IMR-90 (cell line): ENCODE results near the gene P2RX7. TPM values are rescaled to one million over a fixed set of nuclear protein-coding genes. Genes with fewer than 3 reads are reported as not detected.

Experiments
- ATAC-seq: fragments of 200-7000 bp; cut with Tn5 transposase; 2 replicates; pipeline ENCODE4 v1.9.1; 2020; ENCODE audit warnings: low read depth, mild to moderate bottlenecking, moderate library complexity
- BruUV-seq: library from RNA; stranded (reverse); fragments of 400-500 nt; replicated peaks from 2 replicates; lab custom pipeline; 2021; lab: Mats Ljungman, UMichigan
- CTCF ChIA-PET: fragments of 300-600 bp; formaldehyde crosslinking; extraction: SDS; loops from one replicate; lab custom pipeline; 2021; ENCODE audit warnings: antibody characterized with exemption; lab: Yijun Ruan, JAX
- POLR2A ChIA-PET: fragments of 300-600 bp; sonication (Branson Sonifier 250); formaldehyde crosslinking; loops from one replicate; lab custom pipeline; 2022; ENCODE audit warnings: antibody characterized with exemption; ENCODE audit not compliant: unreplicated experiment; lab: Charles Lee
- DNase-seq: peaks from one replicate; pipeline ENCODE4 v3.0.0; 2013
- H2AFZ ChIP-seq: replicated peaks from 2 replicates; pipeline ENCODE3; 2013; ENCODE audit warnings: low read length, mild to moderate bottlenecking; ENCODE audit not compliant: poor library complexity
- H2AK5ac ChIP-seq: 2 replicates; pipeline ENCODE4 v1.6.1; 2013; ENCODE audit warnings: low read depth, low read length, inconsistent platforms
- H2AK9ac ChIP-seq: replicated peaks from 2 replicates; pipeline ENCODE3; 2013; ENCODE audit warnings: mild to moderate bottlenecking, low read depth, low read length, moderate library complexity; ENCODE audit not compliant: poor library complexity
- H2BK120ac ChIP-seq: 2 replicates; pipeline ENCODE4 v1.6.1; 2013; ENCODE audit warnings: low read depth, low read length, inconsistent platforms
- H2BK15ac ChIP-seq: 3 replicates; pipeline ENCODE4 v1.6.1; 2013; ENCODE audit warnings: low read depth, low read length, inconsistent platforms
- H2BK20ac ChIP-seq: 2 replicates; pipeline ENCODE4 v1.6.1; 2013; ENCODE audit warnings: low read depth, mild to moderate bottlenecking, inconsistent platforms, low read length, moderate library complexity
- H2BK5ac ChIP-seq: 2 replicates; pipeline ENCODE4 v1.6.1; 2013; ENCODE audit warnings: mild to moderate bottlenecking, low read depth, low read length, inconsistent platforms; ENCODE audit not compliant: poor library complexity, severe bottlenecking
- H3K14ac ChIP-seq: replicated peaks from 2 replicates; pipeline ENCODE4 v1.6.1; 2013; ENCODE audit warnings: low read depth, low read length, inconsistent platforms
- H3K18ac ChIP-seq: 2 replicates; pipeline ENCODE4 v1.6.1; 2013; ENCODE audit warnings: low read depth, low read length, control low read depth
- H3K23ac ChIP-seq: 2 replicates; pipeline ENCODE4 v1.6.1; 2013; ENCODE audit warnings: low read depth, low read length, inconsistent platforms
- H3K27ac ChIP-seq: 2 replicates; pipeline ENCODE4 v1.5.1; 2013; ENCODE audit warnings: mild to moderate bottlenecking, control low read depth, low read length; ENCODE audit not compliant: insufficient read depth
- H3K27me3 ChIP-seq: 2 replicates; pipeline ENCODE4 v1.6.1; 2013; ENCODE audit warnings: low read length; ENCODE audit not compliant: control insufficient read depth, insufficient read depth
- H3K36me3 ChIP-seq: 2 replicates; pipeline ENCODE4 v1.6.1; 2013; ENCODE audit warnings: low read length, mixed read lengths; ENCODE audit not compliant: control insufficient read depth, insufficient read depth
- H3K4ac ChIP-seq: 2 replicates; pipeline ENCODE4 v1.6.1; 2013; ENCODE audit warnings: low read depth, low read length, inconsistent platforms
- H3K4me1 ChIP-seq: 2 replicates; pipeline ENCODE4 v1.6.1; 2013; ENCODE audit warnings: low read length, mixed read lengths; ENCODE audit not compliant: control insufficient read depth, insufficient read depth
- H3K4me2 ChIP-seq: 2 replicates; pipeline ENCODE4 v1.6.1; 2013; ENCODE audit warnings: low read depth, mild to moderate bottlenecking, control low read depth, low read length, moderate library complexity
- H3K4me3 ChIP-seq: 2 replicates; pipeline ENCODE4 v1.5.1; 2013; ENCODE audit warnings: low read depth, mild to moderate bottlenecking, control low read depth, low read length, moderate library complexity; ENCODE audit not compliant: insufficient read depth
- H3K56ac ChIP-seq: 2 replicates; pipeline ENCODE4 v1.6.1; 2013; ENCODE audit warnings: low read length, inconsistent platforms; ENCODE audit not compliant: insufficient read depth; ENCODE audit errors: extremely low read depth
- H3K79me1 ChIP-seq, 2 experiments: 2 replicates each; pipeline ENCODE4 v1.6.1; 2013; ENCODE audit warnings: low read length in 2 of 2, inconsistent platforms in 1 of 2, low read depth in 1 of 2
- H3K9ac ChIP-seq: 2 replicates; pipeline ENCODE4 v1.6.1; 2013; ENCODE audit warnings: low read depth, low read length, control low read depth
- H3K9me1 ChIP-seq: 2 replicates; pipeline ENCODE4 v1.6.1; 2013; ENCODE audit warnings: low read length, inconsistent platforms; ENCODE audit not compliant: insufficient read depth
- H3K9me3 ChIP-seq: 2 replicates; pipeline ENCODE4 v1.6.1; 2013; ENCODE audit warnings: low read length; ENCODE audit not compliant: control insufficient read depth, insufficient read depth
- H4K20me1 ChIP-seq: 2 replicates; pipeline ENCODE4 v1.6.1; 2013; ENCODE audit warnings: low read length, inconsistent platforms; ENCODE audit not compliant: insufficient read depth
- H4K5ac ChIP-seq: 2 replicates; pipeline ENCODE4 v1.6.1; 2013; ENCODE audit warnings: mild to moderate bottlenecking, low read depth, low read length, control low read depth
- H4K8ac ChIP-seq, 2 experiments: 2 replicates each; pipeline ENCODE4 v1.6.1; 2013; ENCODE audit warnings: low read depth in 2 of 2, low read length in 2 of 2, control low read depth in 1 of 2, inconsistent platforms in 1 of 2
- H4K91ac ChIP-seq: 2 replicates; pipeline ENCODE4 v1.6.1; 2013; ENCODE audit warnings: low read depth, low read length, inconsistent platforms; ENCODE audit not compliant: insufficient read depth
- BHLHE40 ChIP-seq: fragments of 150-350 bp; IDR thresholded peaks from 2 replicates; pipeline ENCODE4 v1.6.1; 2016; ENCODE audit warnings: mild to moderate bottlenecking, low read depth, low read length
- CEBPB ChIP-seq: IDR thresholded peaks from 2 replicates; pipeline ENCODE4 v1.6.1; 2012; ENCODE audit warnings: low read depth, low read length, improper control_type of control experiment
- CHD1 ChIP-seq: IDR thresholded peaks from 2 replicates; pipeline ENCODE4 v1.6.1; 2012; ENCODE audit warnings: low read depth, low read length, improper control_type of control experiment
- FOS ChIP-seq: fragments of 150-350 bp; IDR thresholded peaks from 2 replicates; pipeline ENCODE4 v1.6.1; 2016; ENCODE audit warnings: low read depth, low read length
- MAFK ChIP-seq: IDR thresholded peaks from 2 replicates; pipeline ENCODE4 v1.6.1; 2012; ENCODE audit warnings: low read depth, low read length, improper control_type of control experiment
- MAZ ChIP-seq: IDR thresholded peaks from 2 replicates; pipeline ENCODE4 v1.6.1; 2012; ENCODE audit warnings: low read depth, mild to moderate bottlenecking, low read length, improper control_type of control experiment, moderate library complexity, borderline replicate concordance
- MXI1 ChIP-seq: IDR thresholded peaks from 2 replicates; pipeline ENCODE4 v1.6.1; 2012; ENCODE audit warnings: low read depth, mild to moderate bottlenecking, low read length, moderate library complexity, borderline replicate concordance
- NFE2L2 ChIP-seq: fragments of 150-350 bp; IDR thresholded peaks from 2 replicates; pipeline ENCODE4 v1.6.1; 2016; ENCODE audit warnings: low read depth, mild to moderate bottlenecking, low read length
- POLR2A ChIP-seq: IDR thresholded peaks from 2 replicates; pipeline ENCODE4 v1.6.1; 2012; ENCODE audit warnings: mild to moderate bottlenecking, low read depth, low read length
- RAD21 ChIP-seq: IDR thresholded peaks from 2 replicates; pipeline ENCODE4 v1.6.1; 2012; ENCODE audit warnings: low read length, improper control_type of control experiment
- RCOR1 ChIP-seq: IDR thresholded peaks from 2 replicates; pipeline ENCODE4 v1.6.1; 2012; ENCODE audit warnings: mild to moderate bottlenecking, low read length, improper control_type of control experiment; ENCODE audit not compliant: insufficient replicate concordance
- RFX5 ChIP-seq: IDR thresholded peaks from 2 replicates; pipeline ENCODE4 v1.8.0; 2012; ENCODE audit warnings: low read depth, mild to moderate bottlenecking, low read length, moderate library complexity
- SMC3 ChIP-seq: fragments of 150-350 bp; IDR thresholded peaks from 2 replicates; pipeline ENCODE4 v1.6.1; 2016; ENCODE audit warnings: low read depth, mild to moderate bottlenecking, antibody characterized with exemption, low read length, moderate library complexity
- WGBS, 2 experiments: methylation state at CpG; one replicate each; pipeline versions ENCODE4 v1.1.5 to v1.1.7; 2013; ENCODE audit warnings: missing lambda C conversion rate in 2 of 2; ENCODE audit not compliant: insufficient read length in 1 of 2; ENCODE audit errors: extremely low coverage in 2 of 2; 5-methylcytosine and 5-hydroxymethylcytosine counted together
- dilution Hi-C: fragments of 300-500 bp; cut with HindIII; formaldehyde crosslinking; loops from one replicate; pipeline ENCODE4 v1.14.3; 2018; ENCODE audit warnings: low sequenced_read_pairs; ENCODE audit not compliant: unreplicated experiment
- in situ Hi-C: fragments of 300-500 bp; cut with MboI; formaldehyde crosslinking; loops from 3 replicates; pipeline ENCODE4 v1.14.3; 2019; ENCODE audit warnings: low sequenced_read_pairs, inconsistent platforms, mixed read lengths
- intact Hi-C: fragments of 100-400 bp; cut with micrococcal nuclease; formaldehyde crosslinking; loops from 2 replicates; pipeline ENCODE4 v1.10.0; 2022
- polyA plus RNA-seq, 3 experiments: library from polyadenylated mRNA; depleted of rRNA; stranded (reverse); fragments of >200 nt; gene quantifications; 2 replicates each; pipeline ENCODE4 v1.2.3, GENCODE V29; 2012; ENCODE audit warnings: low replicate concordance in 1 of 3
- total RNA-seq: library from RNA; depleted of rRNA; stranded (reverse); fragments of >200 nt; gene quantifications from 2 replicates; pipeline ENCODE4 v1.2.3, GENCODE V29; 2012
- TF ChIP-seq, protein P1 (sequence below): fragments of 150-350 bp; IDR thresholded peaks from 2 replicates; pipeline ENCODE4 v1.6.1; 2017; ENCODE audit warnings: mild to moderate bottlenecking, antibody characterized with exemption, low read length, low read depth
- TF ChIP-seq, protein P2 (sequence below): conservative IDR thresholded peaks from 2 replicates; pipeline ENCODE4 v1.5.1; 2012; ENCODE audit warnings: mild to moderate bottlenecking, low read depth, low read length, improper control_type of control experiment
- TF ChIP-seq, protein P3 (sequence below): fragments of 150-350 bp; IDR thresholded peaks from 2 replicates; pipeline ENCODE4 v1.6.1; 2016; ENCODE audit warnings: low read depth, mild to moderate bottlenecking, low read length, moderate library complexity, borderline replicate concordance

Gene P2RX7
- total and polyA plus RNA-seq, 2 of the 4 experiments (the other 2 are of a cell fraction), result 0.07 to 0.18 TPM

- ChIA-PET CTCF (no interaction called here), POLR2A (no interaction called here)
- H3K27me3 ChIP-seq, result peaks cover 31% of the 10 kb centered on the region
- no peak overlapping the region for H2BK15ac ChIP-seq
- H2BK5ac ChIP-seq, result no peak overlapping the region
- no peak overlapping the region for H3K56ac ChIP-seq
- no peaks in the 10 kb centered on the region for H3K36me3 ChIP-seq
- H3K79me1 ChIP-seq, result no peaks in the 10 kb centered on the region
- no peak for DNase-seq
- no TSS peak for BruUV-seq
- H3K18ac ChIP-seq, result no peak overlapping the region
- no peak overlapping the region for H3K9ac ChIP-seq
- no peak for ATAC-seq
- 50% methylated on average over 1 of the region's 8 CpGs; no CpG with 5 or more reads in 1 of the 2 experiments for WGBS, 2 experiments
- intact Hi-C loops (no loop called here), in situ Hi-C loops (no loop called here), dilution Hi-C loops (no loop called here)
- no peaks in the 10 kb centered on the region for H3K9me1 ChIP-seq
- H3K9me3 ChIP-seq, result no peaks in the 10 kb centered on the region
- H3K4ac ChIP-seq, result no peak overlapping the region
- no peak overlapping the region for H2BK20ac ChIP-seq
- no peak overlapping the region for H4K91ac ChIP-seq
- no peak overlapping the region for H3K23ac ChIP-seq
- H4K8ac ChIP-seq, result no peak overlapping the region
- H3K4me3 ChIP-seq, result no peak overlapping the region
- no peak for TF ChIP-seq RFX5
- no peak for TF ChIP-seq CHD1
- no peak for TF ChIP-seq NFE2L2
- no peak for TF ChIP-seq BHLHE40
- no peak for TF ChIP-seq FOS
- TF ChIP-seq MXI1, result no peak
- TF ChIP-seq, protein P1, sequence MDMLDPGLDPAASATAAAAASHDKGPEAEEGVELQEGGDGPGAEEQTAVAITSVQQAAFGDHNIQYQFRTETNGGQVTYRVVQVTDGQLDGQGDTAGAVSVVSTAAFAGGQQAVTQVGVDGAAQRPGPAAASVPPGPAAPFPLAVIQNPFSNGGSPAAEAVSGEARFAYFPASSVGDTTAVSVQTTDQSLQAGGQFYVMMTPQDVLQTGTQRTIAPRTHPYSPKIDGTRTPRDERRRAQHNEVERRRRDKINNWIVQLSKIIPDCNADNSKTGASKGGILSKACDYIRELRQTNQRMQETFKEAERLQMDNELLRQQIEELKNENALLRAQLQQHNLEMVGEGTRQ, result no peak
- no peak for TF ChIP-seq SMC3
- no peak for TF ChIP-seq RCOR1
- TF ChIP-seq MAZ, result no peak
- no peak for TF ChIP-seq POLR2A
- TF ChIP-seq, protein P2, sequence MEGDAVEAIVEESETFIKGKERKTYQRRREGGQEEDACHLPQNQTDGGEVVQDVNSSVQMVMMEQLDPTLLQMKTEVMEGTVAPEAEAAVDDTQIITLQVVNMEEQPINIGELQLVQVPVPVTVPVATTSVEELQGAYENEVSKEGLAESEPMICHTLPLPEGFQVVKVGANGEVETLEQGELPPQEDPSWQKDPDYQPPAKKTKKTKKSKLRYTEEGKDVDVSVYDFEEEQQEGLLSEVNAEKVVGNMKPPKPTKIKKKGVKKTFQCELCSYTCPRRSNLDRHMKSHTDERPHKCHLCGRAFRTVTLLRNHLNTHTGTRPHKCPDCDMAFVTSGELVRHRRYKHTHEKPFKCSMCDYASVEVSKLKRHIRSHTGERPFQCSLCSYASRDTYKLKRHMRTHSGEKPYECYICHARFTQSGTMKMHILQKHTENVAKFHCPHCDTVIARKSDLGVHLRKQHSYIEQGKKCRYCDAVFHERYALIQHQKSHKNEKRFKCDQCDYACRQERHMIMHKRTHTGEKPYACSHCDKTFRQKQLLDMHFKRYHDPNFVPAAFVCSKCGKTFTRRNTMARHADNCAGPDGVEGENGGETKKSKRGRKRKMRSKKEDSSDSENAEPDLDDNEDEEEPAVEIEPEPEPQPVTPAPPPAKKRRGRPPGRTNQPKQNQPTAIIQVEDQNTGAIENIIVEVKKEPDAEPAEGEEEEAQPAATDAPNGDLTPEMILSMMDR, result no peak
- TF ChIP-seq, protein P3, sequence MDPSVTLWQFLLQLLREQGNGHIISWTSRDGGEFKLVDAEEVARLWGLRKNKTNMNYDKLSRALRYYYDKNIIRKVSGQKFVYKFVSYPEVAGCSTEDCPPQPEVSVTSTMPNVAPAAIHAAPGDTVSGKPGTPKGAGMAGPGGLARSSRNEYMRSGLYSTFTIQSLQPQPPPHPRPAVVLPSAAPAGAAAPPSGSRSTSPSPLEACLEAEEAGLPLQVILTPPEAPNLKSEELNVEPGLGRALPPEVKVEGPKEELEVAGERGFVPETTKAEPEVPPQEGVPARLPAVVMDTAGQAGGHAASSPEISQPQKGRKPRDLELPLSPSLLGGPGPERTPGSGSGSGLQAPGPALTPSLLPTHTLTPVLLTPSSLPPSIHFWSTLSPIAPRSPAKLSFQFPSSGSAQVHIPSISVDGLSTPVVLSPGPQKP, result no peak
- no peak for TF ChIP-seq RAD21
- no peak for TF ChIP-seq CEBPB
- no peak for TF ChIP-seq MAFK
- H2AK9ac ChIP-seq, result no peak overlapping the region
- no peak overlapping the region for H4K5ac ChIP-seq
- no peak overlapping the region for H2BK120ac ChIP-seq
- H4K20me1 ChIP-seq, result no peaks in the 10 kb centered on the region
- H3K4me1 ChIP-seq, result peaks cover 8% of the 10 kb centered on the region
- no peak overlapping the region for H3K4me2 ChIP-seq
- no peak overlapping the region for H2AK5ac ChIP-seq
- H2AFZ ChIP-seq, result no peak overlapping the region
- H3K14ac ChIP-seq, result no peak overlapping the region
- no peak overlapping the region for H3K27ac ChIP-seq
Measured at GRCh38 chr12:121120989-121121755, 11.5 kb upstream of the P2RX7 start.
